Measurements from ENCODE around the gene NPAS1.

The NPAS1 gene

GRCh38 chr19:47020992-47021496, 1.4 kb downstream of the NPAS1 start:
- no peak for DNase-seq

GRCh38 chr19:47021536-47022139, 2.0 kb downstream of the NPAS1 start:
- no peak for DNase-seq

GRCh38 chr19:47022140-47022536, 2.5 kb downstream of the NPAS1 start:
- no peak for DNase-seq

- DNase-seq = no peak
These were observed 3.2 kb downstream of the NPAS1 start for GRCh38 chr19:47022541-47023447.

- DNase-seq = no peak
These were observed 3.8 kb downstream of the NPAS1 start for GRCh38 chr19:47023448-47023794.

GRCh38 chr19:47024502-47024901, 4.9 kb downstream of the NPAS1 start:
- DNase-seq = no peak

GRCh38 chr19:47026156-47026555, 6.5 kb downstream of the NPAS1 start:
- no peak for DNase-seq

- DNase-seq = no peak
These were observed 7.3 kb downstream of the NPAS1 start for GRCh38 chr19:47026889-47027288.

- no peak for DNase-seq
These were observed 8.0 kb downstream of the NPAS1 start for GRCh38 chr19:47027586-47028088.

- DNase-seq = no peak
These were observed 8.6 kb downstream of the NPAS1 start for GRCh38 chr19:47028195-47028601.

- DNase-seq = peak; percentile 70
These were observed 12.7 kb downstream of the NPAS1 start for GRCh38 chr19:47032171-47032811.

GRCh38 chr19:47035127-47036096, 15.8 kb downstream of the NPAS1 start:
- DNase-seq = peak; percentile 96

- DNase-seq = peak; percentile 16
These were observed 16.5 kb downstream of the NPAS1 start for GRCh38 chr19:47036097-47036651.

- DNase-seq = no peak
These were observed 18.1 kb downstream of the NPAS1 start for GRCh38 chr19:47037766-47038165.

- no peak for DNase-seq
These were observed 19.7 kb downstream of the NPAS1 start for GRCh38 chr19:47039239-47039874.

- DNase-seq = no peak
These were observed 21.2 kb downstream of the NPAS1 start for GRCh38 chr19:47040869-47041268.

GRCh38 chr19:47044946-47045866, 25.6 kb downstream of the NPAS1 start:
- no peak for DNase-seq

GRCh38 chr19:47045867-47046470, 26.3 kb downstream of the NPAS1 start:
- no peak for DNase-seq

- DNase-seq = no peak
These were observed 27.7 kb downstream of the NPAS1 start for GRCh38 chr19:47047272-47047762.

Data from activated CD4-positive, alpha-beta T cell treated with anti-CD3 and anti-CD28 coated beads, Interleukin-2, amount 50 U/mL, for 1 hour (primary cell).